ENCODE results near the gene C19orf67.

C19orf67 gene

DNA sequence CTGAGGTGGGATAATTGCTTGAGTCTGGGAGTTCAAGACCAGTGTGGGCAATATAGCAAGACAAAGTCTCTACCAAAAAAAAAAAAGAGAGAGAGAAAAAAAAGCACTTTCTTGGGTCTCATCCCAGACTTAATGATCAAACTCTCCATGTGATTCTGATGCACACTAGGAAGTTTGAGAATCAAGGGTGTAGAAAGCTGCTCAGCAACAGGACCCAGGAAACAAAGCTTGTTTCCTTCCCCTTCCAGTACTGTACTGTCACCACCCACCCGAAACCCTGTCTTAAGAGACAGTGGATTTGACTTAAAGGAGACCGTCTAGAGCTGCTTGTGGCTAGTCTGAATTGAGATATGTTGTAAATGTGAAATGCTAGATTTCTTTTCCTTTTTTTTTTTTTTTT lies 7.2 kb downstream of the C19orf67 start:
- no peaks in the 10 kb centered on the region for H3K36me3 ChIP-seq (ENCODE audit: control insufficient read depth in 2 of 2, insufficient read depth in 1 of 2, low read length in 2 of 2)
- H3K9me3 ChIP-seq (ENCODE audit: control insufficient read depth, insufficient read depth, low read depth, low read length): no peaks in the 10 kb centered on the region
- ChIA-PET POLR2A (interaction anchor here (0.5 kb wide), 1 partner anchor 35 kb away, joined by 4 read pairs; no protein-coding TSS in a partner anchor), CTCF (interaction anchor here (0.6 to 0.9 kb wide), 9 partner anchors 20 to 477 kb away, joined by 3 to 10 read pairs (median 3); no protein-coding TSS in a partner anchor)
- no peak overlapping the region for H3K4me3 ChIP-seq (ENCODE audit: low read depth, low read length)
- H3K4me1 ChIP-seq (ENCODE audit: control insufficient read depth, insufficient read depth, low read length): no peaks in the 10 kb centered on the region; the same call in 1 of the 2 replicates
- H3K27ac ChIP-seq (ENCODE audit: extremely low read depth, low read depth, low read length): no peak overlapping the region
- TF ChIP-seq ZNF24 (tag by site-specific recombination; IDR thresholded peaks at IDR 0.05) (no peak), MEIS1 (CRISPR knock-in tag; IDR thresholded peaks at IDR 0.05; ENCODE audit: borderline replicate concordance) (no peak), ZNF548 (tag by site-specific recombination; IDR thresholded peaks at IDR 0.05) (no peak), ZFP3 (tag by site-specific recombination; IDR thresholded peaks at IDR 0.05; ENCODE audit: low read depth) (no peak), ZNF23 (tag by site-specific recombination; IDR thresholded peaks at IDR 0.05; ENCODE audit: borderline replicate concordance) (no peak), ZNF791 (tag by site-specific recombination; IDR thresholded peaks at IDR 0.05) (no peak)
- TF ChIP-seq, protein P1, sequence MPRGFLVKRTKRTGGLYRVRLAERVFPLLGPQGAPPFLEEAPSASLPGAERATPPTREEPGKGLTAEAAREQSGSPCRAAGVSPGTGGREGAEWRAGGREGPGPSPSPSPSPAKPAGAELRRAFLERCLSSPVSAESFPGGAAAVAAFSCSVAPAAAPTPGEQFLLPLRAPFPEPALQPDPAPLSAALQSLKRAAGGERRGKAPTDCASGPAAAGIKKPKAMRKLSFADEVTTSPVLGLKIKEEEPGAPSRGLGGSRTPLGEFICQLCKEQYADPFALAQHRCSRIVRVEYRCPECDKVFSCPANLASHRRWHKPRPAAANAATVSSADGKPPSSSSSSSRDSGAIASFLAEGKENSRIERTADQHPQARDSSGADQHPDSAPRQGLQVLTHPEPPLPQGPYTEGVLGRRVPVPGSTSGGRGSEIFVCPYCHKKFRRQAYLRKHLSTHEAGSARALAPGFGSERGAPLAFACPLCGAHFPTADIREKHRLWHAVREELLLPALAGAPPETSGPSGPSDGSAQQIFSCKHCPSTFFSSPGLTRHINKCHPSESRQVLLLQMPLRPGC (tag by site-specific recombination; IDR thresholded peaks at IDR 0.05): no peak
- TF ChIP-seq, protein P2, sequence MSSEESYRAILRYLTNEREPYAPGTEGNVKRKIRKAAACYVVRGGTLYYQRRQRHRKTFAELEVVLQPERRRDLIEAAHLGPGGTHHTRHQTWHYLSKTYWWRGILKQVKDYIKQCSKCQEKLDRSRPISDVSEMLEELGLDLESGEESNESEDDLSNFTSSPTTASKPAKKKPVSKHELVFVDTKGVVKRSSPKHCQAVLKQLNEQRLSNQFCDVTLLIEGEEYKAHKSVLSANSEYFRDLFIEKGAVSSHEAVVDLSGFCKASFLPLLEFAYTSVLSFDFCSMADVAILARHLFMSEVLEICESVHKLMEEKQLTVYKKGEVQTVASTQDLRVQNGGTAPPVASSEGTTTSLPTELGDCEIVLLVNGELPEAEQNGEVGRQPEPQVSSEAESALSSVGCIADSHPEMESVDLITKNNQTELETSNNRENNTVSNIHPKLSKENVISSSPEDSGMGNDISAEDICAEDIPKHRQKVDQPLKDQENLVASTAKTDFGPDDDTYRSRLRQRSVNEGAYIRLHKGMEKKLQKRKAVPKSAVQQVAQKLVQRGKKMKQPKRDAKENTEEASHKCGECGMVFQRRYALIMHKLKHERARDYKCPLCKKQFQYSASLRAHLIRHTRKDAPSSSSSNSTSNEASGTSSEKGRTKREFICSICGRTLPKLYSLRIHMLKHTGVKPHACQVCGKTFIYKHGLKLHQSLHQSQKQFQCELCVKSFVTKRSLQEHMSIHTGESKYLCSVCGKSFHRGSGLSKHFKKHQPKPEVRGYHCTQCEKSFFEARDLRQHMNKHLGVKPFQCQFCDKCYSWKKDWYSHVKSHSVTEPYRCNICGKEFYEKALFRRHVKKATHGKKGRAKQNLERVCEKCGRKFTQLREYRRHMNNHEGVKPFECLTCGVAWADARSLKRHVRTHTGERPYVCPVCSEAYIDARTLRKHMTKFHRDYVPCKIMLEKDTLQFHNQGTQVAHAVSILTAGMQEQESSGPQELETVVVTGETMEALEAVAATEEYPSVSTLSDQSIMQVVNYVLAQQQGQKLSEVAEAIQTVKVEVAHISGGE (tag by site-specific recombination; conservative IDR thresholded peaks at IDR 0.05; ENCODE audit: low read depth): no peak
- TF ChIP-seq, protein P3, sequence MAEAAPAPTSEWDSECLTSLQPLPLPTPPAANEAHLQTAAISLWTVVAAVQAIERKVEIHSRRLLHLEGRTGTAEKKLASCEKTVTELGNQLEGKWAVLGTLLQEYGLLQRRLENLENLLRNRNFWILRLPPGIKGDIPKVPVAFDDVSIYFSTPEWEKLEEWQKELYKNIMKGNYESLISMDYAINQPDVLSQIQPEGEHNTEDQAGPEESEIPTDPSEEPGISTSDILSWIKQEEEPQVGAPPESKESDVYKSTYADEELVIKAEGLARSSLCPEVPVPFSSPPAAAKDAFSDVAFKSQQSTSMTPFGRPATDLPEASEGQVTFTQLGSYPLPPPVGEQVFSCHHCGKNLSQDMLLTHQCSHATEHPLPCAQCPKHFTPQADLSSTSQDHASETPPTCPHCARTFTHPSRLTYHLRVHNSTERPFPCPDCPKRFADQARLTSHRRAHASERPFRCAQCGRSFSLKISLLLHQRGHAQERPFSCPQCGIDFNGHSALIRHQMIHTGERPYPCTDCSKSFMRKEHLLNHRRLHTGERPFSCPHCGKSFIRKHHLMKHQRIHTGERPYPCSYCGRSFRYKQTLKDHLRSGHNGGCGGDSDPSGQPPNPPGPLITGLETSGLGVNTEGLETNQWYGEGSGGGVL (tag by site-specific recombination; IDR thresholded peaks at IDR 0.05): no peak

DNA sequence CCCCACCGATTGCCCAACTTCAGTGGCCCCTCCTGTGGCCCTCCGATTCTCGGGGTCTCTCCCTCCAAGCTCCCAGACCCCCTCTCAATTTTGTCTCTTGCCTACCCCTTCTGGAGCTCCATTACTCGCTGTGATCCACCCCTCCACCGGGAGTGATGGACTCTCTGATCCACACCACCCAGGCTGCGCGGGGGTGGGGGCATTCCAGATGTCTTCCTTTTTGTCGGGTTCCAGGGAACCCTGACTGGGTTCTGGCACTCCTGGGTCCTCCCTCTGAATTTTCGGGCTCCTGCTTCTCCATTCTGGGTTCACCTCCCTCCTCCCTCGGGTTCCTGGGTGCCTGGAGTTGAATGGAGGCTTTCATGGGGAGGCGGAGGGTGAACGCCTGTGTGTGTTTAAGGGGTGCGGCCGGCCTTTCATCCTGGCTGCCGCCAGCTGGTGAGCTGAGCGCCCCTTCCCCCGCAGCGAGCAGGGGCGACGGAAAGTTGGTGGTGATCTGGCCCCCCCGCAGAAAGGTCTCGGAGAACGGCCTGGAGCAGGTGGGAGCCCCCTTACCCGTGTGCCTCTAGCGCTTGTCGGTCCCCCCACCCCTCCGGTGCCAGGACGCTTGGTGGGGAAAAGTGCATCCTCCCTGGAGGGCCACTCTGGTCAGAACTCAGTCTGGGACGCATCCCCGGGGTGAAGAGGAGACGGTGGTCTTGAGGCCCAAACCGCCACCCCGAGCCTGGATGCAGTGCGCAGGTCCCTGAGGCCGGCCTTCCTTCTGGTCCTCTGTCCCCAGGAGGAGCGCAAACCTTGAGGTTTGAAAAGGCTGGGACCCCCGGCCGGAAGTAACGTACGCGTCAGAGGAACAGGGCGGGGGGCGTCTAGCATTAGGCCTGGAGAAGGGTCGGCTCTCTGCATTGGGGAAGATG lies 11.4 kb downstream of the C19orf67 start:
- POLR2A ChIA-PET: interaction anchor here (0.6 to 1.6 kb wide), 3 partner anchors 17 to 62 kb away, joined by 4 to 11 read pairs (median 5); partner anchors contain the start of gene ASF1B
- peak overlapping the region; percentile 44 for H3K4me3 ChIP-seq (ENCODE audit: low read depth, low read length)
- no peak for TF ChIP-seq ZNF239 (tag by site-specific recombination; IDR thresholded peaks at IDR 0.05)
- no peak for TF ChIP-seq ZNF16 (tag by site-specific recombination; IDR thresholded peaks at IDR 0.05; ENCODE audit: low read depth)
- TF ChIP-seq ZNF837 (tag by site-specific recombination; IDR thresholded peaks at IDR 0.05): no peak
- 0 out of 2 replicates have a peak, but pooled peaks have one; percentile 12 for TF ChIP-seq ZBTB20 (tag by site-specific recombination; IDR thresholded peaks at IDR 0.05)
- no peak for TF ChIP-seq ZNF404 (tag by site-specific recombination; IDR thresholded peaks at IDR 0.05)
- no peak for TF ChIP-seq ZNF530 (tag by site-specific recombination; IDR thresholded peaks at IDR 0.05; ENCODE audit: low read depth)
- TF ChIP-seq, protein P4, sequence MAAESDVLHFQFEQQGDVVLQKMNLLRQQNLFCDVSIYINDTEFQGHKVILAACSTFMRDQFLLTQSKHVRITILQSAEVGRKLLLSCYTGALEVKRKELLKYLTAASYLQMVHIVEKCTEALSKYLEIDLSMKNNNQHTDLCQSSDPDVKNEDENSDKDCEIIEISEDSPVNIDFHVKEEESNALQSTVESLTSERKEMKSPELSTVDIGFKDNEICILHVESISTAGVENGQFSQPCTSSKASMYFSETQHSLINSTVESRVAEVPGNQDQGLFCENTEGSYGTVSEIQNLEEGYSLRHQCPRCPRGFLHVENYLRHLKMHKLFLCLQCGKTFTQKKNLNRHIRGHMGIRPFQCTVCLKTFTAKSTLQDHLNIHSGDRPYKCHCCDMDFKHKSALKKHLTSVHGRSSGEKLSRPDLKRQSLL (tag by site-specific recombination; IDR thresholded peaks at IDR 0.05): 0 out of 2 replicates have a peak, but pooled peaks have one; percentile 59
- no peak for TF ChIP-seq ZNF121 (tag by site-specific recombination; IDR thresholded peaks at IDR 0.05)
- TF ChIP-seq ZIC2 (tag by site-specific recombination; IDR thresholded peaks at IDR 0.05): no peak
- TF ChIP-seq, protein P5, sequence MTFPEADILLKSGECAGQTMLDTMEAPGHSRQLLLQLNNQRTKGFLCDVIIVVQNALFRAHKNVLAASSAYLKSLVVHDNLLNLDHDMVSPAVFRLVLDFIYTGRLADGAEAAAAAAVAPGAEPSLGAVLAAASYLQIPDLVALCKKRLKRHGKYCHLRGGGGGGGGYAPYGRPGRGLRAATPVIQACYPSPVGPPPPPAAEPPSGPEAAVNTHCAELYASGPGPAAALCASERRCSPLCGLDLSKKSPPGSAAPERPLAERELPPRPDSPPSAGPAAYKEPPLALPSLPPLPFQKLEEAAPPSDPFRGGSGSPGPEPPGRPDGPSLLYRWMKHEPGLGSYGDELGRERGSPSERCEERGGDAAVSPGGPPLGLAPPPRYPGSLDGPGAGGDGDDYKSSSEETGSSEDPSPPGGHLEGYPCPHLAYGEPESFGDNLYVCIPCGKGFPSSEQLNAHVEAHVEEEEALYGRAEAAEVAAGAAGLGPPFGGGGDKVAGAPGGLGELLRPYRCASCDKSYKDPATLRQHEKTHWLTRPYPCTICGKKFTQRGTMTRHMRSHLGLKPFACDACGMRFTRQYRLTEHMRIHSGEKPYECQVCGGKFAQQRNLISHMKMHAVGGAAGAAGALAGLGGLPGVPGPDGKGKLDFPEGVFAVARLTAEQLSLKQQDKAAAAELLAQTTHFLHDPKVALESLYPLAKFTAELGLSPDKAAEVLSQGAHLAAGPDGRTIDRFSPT (tag by site-specific recombination; IDR thresholded peaks at IDR 0.05): no peak
- TF ChIP-seq ZNF843 (tag by site-specific recombination; IDR thresholded peaks at IDR 0.05): 0 out of 2 replicates have a peak, but pooled peaks have one; percentile 17
- TF ChIP-seq, protein P6, sequence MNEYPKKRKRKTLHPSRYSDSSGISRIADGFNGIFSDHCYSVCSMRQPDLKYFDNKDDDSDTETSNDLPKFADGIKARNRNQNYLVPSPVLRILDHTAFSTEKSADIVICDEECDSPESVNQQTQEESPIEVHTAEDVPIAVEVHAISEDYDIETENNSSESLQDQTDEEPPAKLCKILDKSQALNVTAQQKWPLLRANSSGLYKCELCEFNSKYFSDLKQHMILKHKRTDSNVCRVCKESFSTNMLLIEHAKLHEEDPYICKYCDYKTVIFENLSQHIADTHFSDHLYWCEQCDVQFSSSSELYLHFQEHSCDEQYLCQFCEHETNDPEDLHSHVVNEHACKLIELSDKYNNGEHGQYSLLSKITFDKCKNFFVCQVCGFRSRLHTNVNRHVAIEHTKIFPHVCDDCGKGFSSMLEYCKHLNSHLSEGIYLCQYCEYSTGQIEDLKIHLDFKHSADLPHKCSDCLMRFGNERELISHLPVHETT (tag by site-specific recombination; IDR thresholded peaks at IDR 0.05): no peak

More for the DNA sequence above, 11.4 kb downstream of the C19orf67 start:
- no peaks in the 10 kb centered on the region for H3K9me3 ChIP-seq (ENCODE audit: control insufficient read depth, insufficient read depth, low read depth, low read length)
- no peaks in the 10 kb centered on the region for H3K4me1 ChIP-seq (ENCODE audit: control insufficient read depth, insufficient read depth, low read length)
- peak overlapping the region; percentile 44; the same call in 1 of the 2 replicates for H3K27ac ChIP-seq (ENCODE audit: extremely low read depth, low read depth, low read length)
- no peaks in the 10 kb centered on the region for H3K36me3 ChIP-seq (ENCODE audit: control insufficient read depth in 2 of 2, insufficient read depth in 1 of 2, low read length in 2 of 2)
- CTCF ChIA-PET: interaction anchor here (0.5 to 6.2 kb wide), 12 partner anchors 15 to 284 kb away, joined by 3 to 80 read pairs (median 3); partner anchors contain the start of genes IL27RA and PALM3
